ENCODE measurements around the gene APC2. TPM values are rescaled to one million over a fixed set of nuclear protein-coding genes. Genes with fewer than 3 reads are reported as not detected.
A peak's percentile ranks its signal among the peaks of the same experiment; 100 is the strongest.

Gene APC2
- total and polyA plus RNA-seq, 7 donors: 0.01 to 0.06 (median 0.04) TPM; not detected in 1

GRCh38 chr19:1445932-1446712, 3.8 kb upstream of the APC2 start:
- peak overlapping the region; percentile 53 for H3K4me3 ChIP-seq
- no peak overlapping the region for H3K27ac ChIP-seq
- WGBS, 3 donors: 0 to 2% (median 1%) methylated on average over 30 to 99 of the region's 99 CpGs
- no peaks in the 10 kb centered on the region for H3K9me3 ChIP-seq
- peaks cover 9 to 19% of the 10 kb centered on the region in 2 donors for H3K36me3 ChIP-seq (ENCODE audit: insufficient read depth in 1 of 2, low read depth in 1 of 2)
- TF ChIP-seq CTCF (IDR thresholded peaks at IDR 0.05): no peak
- H3K27me3 ChIP-seq (ENCODE audit: insufficient read depth in 3 of 3, low read length in 2 of 3): peaks cover 0 to 57% (median 38%) of the 10 kb centered on the region in 3 donors
- DNase-seq (no peak), ATAC-seq (no peak)
- intact Hi-C loops (cut with DNase I): loop anchor here in 1 of 2 donors (1.0 to 10.0 kb wide), 3 partner anchors 26 to 161 kb away; partner anchors contain the start of gene EFNA2
- H3K4me1 ChIP-seq: no peaks in the 10 kb centered on the region

DNA sequence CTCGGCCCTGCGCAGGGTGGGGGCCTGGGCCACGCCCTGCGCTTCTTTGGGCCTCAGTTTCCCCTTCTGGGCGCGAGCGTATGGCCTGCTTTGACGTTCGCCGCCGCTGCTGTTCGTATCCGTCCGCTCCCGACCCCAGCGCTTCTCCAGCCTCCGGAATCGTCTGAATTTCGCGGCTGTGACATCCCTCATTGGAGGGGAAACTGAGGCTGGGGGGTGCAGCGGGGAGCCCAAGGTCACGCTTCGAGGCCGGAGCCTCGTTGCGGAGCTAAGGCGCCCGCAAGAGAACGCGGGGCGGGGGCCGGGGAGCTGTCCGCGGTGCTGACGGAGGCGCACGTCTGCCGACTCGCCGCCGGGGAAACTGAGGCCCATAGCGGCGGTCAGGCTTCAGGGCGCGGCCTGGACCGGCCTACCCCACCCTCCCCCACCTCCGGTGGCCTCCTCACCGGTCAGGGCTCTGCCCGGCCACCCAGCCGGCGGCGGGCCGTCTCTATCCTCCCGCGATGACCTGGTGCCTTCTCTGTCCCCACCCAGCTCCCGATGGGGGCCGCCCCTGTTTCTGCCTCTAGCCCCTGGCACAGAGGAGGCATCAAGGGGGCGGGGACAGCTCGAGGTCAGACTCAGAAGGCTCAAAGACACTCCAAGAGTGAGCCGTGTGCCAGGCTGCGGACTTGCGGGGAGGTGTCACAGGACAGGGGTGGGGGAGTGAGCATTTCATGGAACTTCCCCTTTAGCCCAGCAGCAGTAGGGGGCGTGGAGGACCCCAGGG, 3.0 kb upstream of the APC2 start:
- H3K36me3 ChIP-seq (ENCODE audit: insufficient read depth in 1 of 2, low read depth in 1 of 2): peaks cover 4 to 12% of the 10 kb centered on the region in 2 donors
- TF ChIP-seq CTCF (IDR thresholded peaks at IDR 0.05): no peak
- DNase-seq (no peak), ATAC-seq (no peak)
- no peaks in the 10 kb centered on the region for H3K9me3 ChIP-seq
- intact Hi-C loops (cut with DNase I): loop anchor here in 1 of 2 donors (1.0 to 10.0 kb wide), 3 partner anchors 25 to 162 kb away; partner anchors contain the start of gene EFNA2
- H3K27ac ChIP-seq: no peak overlapping the region
- peak overlapping the region; percentile 53 for H3K4me3 ChIP-seq
- no peaks in the 10 kb centered on the region for H3K4me1 ChIP-seq
- H3K27me3 ChIP-seq (ENCODE audit: insufficient read depth in 3 of 3, low read length in 2 of 3): peaks cover 0 to 64% (median 44%) of the 10 kb centered on the region in 3 donors
- WGBS, 3 donors: 3 to 4% (median 4%) methylated on average over 45 to 63 of the region's 63 CpGs

DNA sequence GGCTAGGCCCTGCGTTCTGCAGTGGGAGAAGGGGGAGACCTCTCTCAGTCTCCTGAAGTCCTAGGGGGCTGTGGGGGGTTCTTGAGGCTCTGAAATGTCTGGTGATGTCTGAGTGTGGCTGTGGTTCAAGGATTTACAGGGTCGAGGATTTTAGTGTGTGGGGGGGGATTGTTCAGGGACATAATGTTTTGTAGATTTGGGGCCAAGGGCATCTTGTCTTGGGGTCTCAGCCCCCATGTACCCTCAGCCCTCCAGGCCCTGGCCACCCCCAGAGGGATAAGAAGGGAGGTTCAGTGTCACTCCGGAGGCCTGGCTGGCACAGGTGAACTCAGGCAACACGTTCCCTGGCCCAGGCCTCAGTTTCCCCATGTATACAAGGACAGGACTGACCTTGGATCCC, 2.4 kb upstream of the APC2 start:
- no peak for ATAC-seq
- no peak for TF ChIP-seq CTCF (IDR thresholded peaks at IDR 0.05)
- Histone ChIP-seq H3K9me3 (no peaks in the 10 kb centered on the region), H3K27me3 (ENCODE audit: insufficient read depth in 3 of 3, low read length in 2 of 3) (peaks cover 0 to 70% (median 49%) of the 10 kb centered on the region in 3 donors), H3K27ac (no peak overlapping the region), H3K4me3 (no peak overlapping the region), H3K4me1 (no peaks in the 10 kb centered on the region), H3K36me3 (ENCODE audit: insufficient read depth in 1 of 2, low read depth in 1 of 2) (peaks cover 0 to 5% of the 10 kb centered on the region in 2 donors)
- intact Hi-C loops (cut with DNase I): loop anchor here in 1 of 2 donors (5.0 to 10.0 kb wide), 2 partner anchors 130 to 163 kb away; partner anchors contain the start of gene EFNA2
- no peak for DNase-seq
- WGBS, 3 donors: 27 to 39% (median 29%) methylated on average over 4 of the region's 4 CpGs

DNA sequence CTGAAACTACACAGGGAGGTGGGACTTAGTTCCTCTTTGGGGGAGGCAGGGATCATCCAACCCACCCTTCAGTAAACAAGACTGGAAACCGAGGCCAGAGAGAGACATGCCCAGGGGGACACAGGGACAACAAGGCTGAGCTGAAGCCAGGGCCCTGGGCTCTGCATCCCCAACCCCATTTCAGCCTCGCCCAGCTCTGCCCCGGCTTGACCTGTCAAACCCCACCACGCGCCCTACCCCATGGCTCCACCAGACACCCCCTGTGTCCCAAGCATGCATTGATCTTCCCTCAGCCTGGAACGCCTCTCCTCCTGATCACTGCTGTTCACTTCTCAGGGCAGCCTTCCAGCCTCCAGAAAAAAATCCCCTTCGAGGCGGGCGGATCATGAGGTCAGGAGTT, 2.0 kb upstream of the APC2 start:
- no peak for ATAC-seq
- peaks cover 0 to 1% of the 10 kb centered on the region in 2 donors for H3K36me3 ChIP-seq (ENCODE audit: insufficient read depth in 1 of 2, low read depth in 1 of 2)
- intact Hi-C loops (cut with DNase I): loop anchor here in 1 of 2 donors (5.0 to 10.0 kb wide), 2 partner anchors 131 to 163 kb away; partner anchors contain the start of gene EFNA2
- DNase-seq: no peak
- WGBS, 3 donors: 72 to 86% (median 82%) methylated on average over 9 of the region's 9 CpGs
- no peak overlapping the region for H3K27ac ChIP-seq
- TF ChIP-seq CTCF (IDR thresholded peaks at IDR 0.05): no peak
- peaks cover 0 to 74% (median 53%) of the 10 kb centered on the region in 3 donors for H3K27me3 ChIP-seq (ENCODE audit: insufficient read depth in 3 of 3, low read length in 2 of 3)
- no peaks in the 10 kb centered on the region for H3K4me1 ChIP-seq
- H3K9me3 ChIP-seq: no peaks in the 10 kb centered on the region
- no peak overlapping the region for H3K4me3 ChIP-seq
